Left forelimb (tissue), 1 donor: ENCODE results near the gene IL34.
"Not testable (repeated sequence)": the region's sequence is repeated elsewhere in the genome, so short reads cannot be mapped to it uniquely, and the experiment has no call there.

Source experiments
- DNase-seq: peaks from one replicate; pipeline ENCODE4 v3.0.0-alpha.2; 2018; ENCODE audit warnings: low spot score

Gene IL34

GRCh38 chr16:70632273-70632672 lies 14.1 kb upstream of the IL34 start:
- DNase-seq, result no peak

GRCh38 chr16:70633617-70634016 lies 12.7 kb upstream of the IL34 start:
- not testable (repeated sequence) for DNase-seq

GRCh38 chr16:70634861-70635260 lies 11.5 kb upstream of the IL34 start:
- DNase-seq, result no peak

- no peak for DNase-seq
Observed at GRCh38 chr16:70635336-70636016, 10.9 kb upstream of the IL34 start.

GRCh38 chr16:70638814-70639792 lies 7.3 kb upstream of the IL34 start:
- no peak for DNase-seq

GRCh38 chr16:70642633-70643032 lies 3.7 kb upstream of the IL34 start:
- no peak for DNase-seq

GRCh38 chr16:70643264-70643663 lies 3.1 kb upstream of the IL34 start:
- DNase-seq, result not testable (repeated sequence)

- DNase-seq, result no peak
Observed at GRCh38 chr16:70644763-70645597, 1.4 kb upstream of the IL34 start.

- no peak for DNase-seq
Observed at GRCh38 chr16:70647441-70648359, 1.3 kb downstream of the IL34 start.

GRCh38 chr16:70648606-70649005 lies 2.2 kb downstream of the IL34 start:
- no peak for DNase-seq

- DNase-seq, result no peak
Observed at GRCh38 chr16:70649300-70649699, 2.9 kb downstream of the IL34 start.

- DNase-seq, result no peak
Observed at GRCh38 chr16:70650216-70650615, 3.9 kb downstream of the IL34 start.

GRCh38 chr16:70651524-70651923 lies 5.2 kb downstream of the IL34 start:
- no peak for DNase-seq

- no peak for DNase-seq
Observed at GRCh38 chr16:70652322-70652721, 6.0 kb downstream of the IL34 start.

GRCh38 chr16:70653406-70653805 lies 7.0 kb downstream of the IL34 start:
- no peak for DNase-seq

- peak; percentile 93 for DNase-seq
Observed at GRCh38 chr16:70653809-70654771, 7.7 kb downstream of the IL34 start.

- DNase-seq, result no peak
Observed at GRCh38 chr16:70656065-70656711, 9.8 kb downstream of the IL34 start.

- DNase-seq, result no peak
Observed at GRCh38 chr16:70656712-70657263, 10.4 kb downstream of the IL34 start.

- DNase-seq, result peak; percentile 62
Observed at GRCh38 chr16:70657956-70658355, 11.6 kb downstream of the IL34 start.
